ENCODE results near the gene TSPAN16. TPM values are rescaled to one million over a fixed set of nuclear protein-coding genes. Genes with fewer than 3 reads are reported as not detected.

Gene TSPAN16, protein sequence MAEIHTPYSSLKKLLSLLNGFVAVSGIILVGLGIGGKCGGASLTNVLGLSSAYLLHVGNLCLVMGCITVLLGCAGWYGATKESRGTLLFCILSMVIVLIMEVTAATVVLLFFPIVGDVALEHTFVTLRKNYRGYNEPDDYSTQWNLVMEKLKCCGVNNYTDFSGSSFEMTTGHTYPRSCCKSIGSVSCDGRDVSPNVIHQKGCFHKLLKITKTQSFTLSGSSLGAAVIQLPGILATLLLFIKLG
- polyA plus RNA-seq (ENCODE audit: low read depth in 6 of 6): not detected

DNA sequence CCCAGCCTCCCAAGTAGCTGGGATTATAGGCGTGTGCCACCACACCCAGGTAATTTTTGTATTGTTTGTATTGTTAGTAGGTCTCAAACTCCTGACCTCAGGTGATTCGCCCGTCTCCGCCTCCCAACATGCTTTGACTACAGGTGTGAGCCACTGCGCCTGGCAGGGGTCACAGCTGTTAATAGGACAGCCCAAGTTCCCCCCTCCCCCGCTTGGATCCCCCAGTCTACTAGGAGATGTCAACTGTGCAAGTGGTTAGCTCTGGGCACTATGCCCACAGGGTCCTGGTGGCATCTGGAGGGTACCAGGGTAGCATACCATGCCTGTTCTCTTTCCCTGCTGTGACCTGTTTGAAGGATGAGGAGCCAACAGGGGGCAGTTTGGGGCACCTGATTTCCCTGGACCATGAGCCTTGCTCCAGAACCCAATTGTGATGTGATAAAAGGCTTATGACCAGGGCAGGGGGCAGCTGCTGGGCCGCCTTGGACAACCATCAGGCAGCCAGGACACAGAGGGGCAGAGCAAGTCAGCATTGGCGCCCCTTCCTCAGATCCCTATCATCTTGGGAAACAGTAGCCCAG is at the start of gene TSPAN16:
Gene TSPAN16, plus strand, starts transcription at position 496 of the 581 bp plus-strand sequence. CDS start 138 bp downstream, outside the sequence.
- peaks cover 0 to 28% (median 4%) of the 10 kb centered on the region in 3 donors for H3K27me3 Mint-ChIP-seq
- H3K4me3 Mint-ChIP-seq: peak within 1 kb of the TSS in 1 of 8 donors; percentile 16
- no peaks in the 10 kb centered on the region for H3K36me3 Mint-ChIP-seq
- peaks cover 5 to 9% (median 8%) of the 10 kb centered on the region in 3 donors for H3K4me1 Mint-ChIP-seq
- no peak for DNase-seq
- no peak within 1 kb of the TSS for H3K27ac Mint-ChIP-seq
- no peak for ATAC-seq (ENCODE audit: low read depth in 2 of 2)
- H3K9me3 Mint-ChIP-seq: peaks cover 0 to 1% (median 0%) of the 10 kb centered on the region in 7 donors

DNA sequence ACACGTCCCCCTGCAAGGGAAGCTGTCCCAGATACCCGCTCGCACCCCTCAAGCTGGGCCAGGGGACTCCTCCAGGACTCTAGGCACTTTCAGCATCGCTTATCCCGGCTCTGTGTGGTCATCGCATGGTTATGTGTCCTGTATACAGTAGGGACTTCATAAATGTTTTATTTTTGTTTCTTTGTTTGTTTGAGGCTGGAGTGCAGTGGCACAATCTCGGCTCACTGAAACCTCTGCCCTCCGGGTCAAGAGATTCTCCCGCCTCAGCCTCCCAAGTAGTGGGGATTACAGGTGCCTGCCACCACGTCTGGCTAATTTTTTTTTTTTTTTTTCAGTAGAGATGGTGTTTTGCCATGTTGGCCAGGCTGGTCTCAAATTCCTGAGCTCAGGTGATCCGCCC is 49.0 kb upstream of the TSPAN16 start:
- no peaks in the 10 kb centered on the region for H3K36me3 Mint-ChIP-seq
- H3K27me3 Mint-ChIP-seq: peaks cover 0 to 21% (median 8%) of the 10 kb centered on the region in 3 donors

DNA sequence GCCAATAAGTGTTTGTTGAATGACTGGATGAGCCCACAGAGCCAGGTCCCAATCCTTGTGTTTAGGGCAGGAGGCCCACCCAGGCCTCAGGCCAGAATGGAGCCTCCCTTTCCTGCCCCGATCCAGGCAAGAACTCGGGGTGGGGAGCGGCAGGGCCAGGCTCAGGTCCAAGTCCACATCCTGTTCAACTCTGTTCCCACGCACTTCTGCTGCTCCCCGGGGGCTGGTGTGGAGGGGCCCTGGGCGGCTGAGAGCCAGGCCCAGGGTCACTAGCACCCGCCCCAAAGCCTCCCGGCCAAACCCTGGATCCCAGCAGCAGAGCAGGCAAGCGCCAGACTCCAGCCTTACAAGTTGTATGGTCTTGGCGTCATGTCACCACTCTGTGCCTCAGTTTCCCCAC is 48.6 kb upstream of the TSPAN16 start:
- Mint-ChIP-seq H3K4me3 (no peak overlapping the region), H3K27me3 (peaks cover 0 to 18% (median 8%) of the 10 kb centered on the region in 3 donors), H3K36me3 (no peaks in the 10 kb centered on the region), H3K27ac (no peak overlapping the region), H3K4me1 (peaks cover 0 to 7% (median 6%) of the 10 kb centered on the region in 3 donors), H3K9me3 (no peaks in the 10 kb centered on the region)
- ATAC-seq (ENCODE audit: low read depth in 2 of 2): no peak
- no peak for DNase-seq

More for the DNA sequence above, 49.0 kb upstream of the TSPAN16 start:
- no peak for ATAC-seq (ENCODE audit: low read depth in 2 of 2)
- peak overlapping the region in 1 of 6 donors; percentile 36 for H3K27ac Mint-ChIP-seq
- no peaks in the 10 kb centered on the region for H3K9me3 Mint-ChIP-seq
- DNase-seq: no peak
- H3K4me1 Mint-ChIP-seq: peaks cover 0 to 7% (median 6%) of the 10 kb centered on the region in 3 donors
- no peak overlapping the region for H3K4me3 Mint-ChIP-seq

DNA sequence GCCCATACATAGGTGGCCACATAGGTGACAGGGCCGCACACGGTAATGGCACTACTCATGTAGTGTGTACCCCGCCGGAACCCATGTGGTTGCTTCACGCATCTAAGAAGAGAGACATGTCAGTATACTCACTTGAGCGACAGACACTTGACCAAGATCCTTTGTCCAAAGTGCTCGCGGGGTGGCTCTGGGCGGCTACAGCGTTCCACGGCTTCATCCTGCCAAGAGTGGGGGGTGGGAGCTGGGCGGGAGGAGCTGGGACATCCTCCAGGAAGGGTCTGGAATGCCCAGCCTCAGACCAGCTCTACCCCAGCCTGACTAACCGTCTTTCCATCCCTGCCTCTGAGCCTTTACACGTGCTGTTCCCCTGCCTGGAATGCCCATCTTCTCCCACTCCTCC is 48.0 kb upstream of the TSPAN16 start:
- no peaks in the 10 kb centered on the region for H3K9me3 Mint-ChIP-seq
- DNase-seq (no peak), ATAC-seq (ENCODE audit: low read depth in 2 of 2) (no peak)
- no peak overlapping the region for H3K4me3 Mint-ChIP-seq
- H3K4me1 Mint-ChIP-seq: peaks cover 0 to 7% (median 6%) of the 10 kb centered on the region in 3 donors
- H3K27me3 Mint-ChIP-seq: peaks cover 0 to 13% (median 8%) of the 10 kb centered on the region in 3 donors
- no peaks in the 10 kb centered on the region for H3K36me3 Mint-ChIP-seq
- H3K27ac Mint-ChIP-seq: no peak overlapping the region

DNA sequence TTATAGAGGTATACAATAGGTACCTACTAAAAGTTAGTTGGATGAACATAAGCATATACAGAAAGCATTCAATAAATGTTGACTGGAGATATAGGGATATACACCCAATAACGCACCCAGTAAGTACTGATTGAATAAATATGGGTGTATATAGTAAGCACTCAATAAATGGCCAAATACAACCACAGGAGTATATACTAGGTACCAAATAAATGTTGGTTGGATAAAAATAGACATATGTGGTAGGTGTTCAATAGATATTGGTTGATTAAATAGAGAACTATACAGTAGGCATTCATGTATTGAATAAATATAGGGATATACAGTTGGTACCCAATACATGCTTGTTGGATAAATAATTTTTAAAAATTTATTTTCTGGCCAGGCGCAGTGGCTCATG is 47.1 kb upstream of the TSPAN16 start:
- Mint-ChIP-seq H3K27ac (no peak overlapping the region), H3K36me3 (no peaks in the 10 kb centered on the region), H3K4me1 (peaks cover 0 to 1% (median 1%) of the 10 kb centered on the region in 3 donors), H3K27me3 (peaks cover 0 to 9% (median 8%) of the 10 kb centered on the region in 3 donors), H3K9me3 (no peaks in the 10 kb centered on the region), H3K4me3 (no peak overlapping the region)
- ATAC-seq (ENCODE audit: low read depth in 2 of 2) (no peak), DNase-seq (no peak)

DNA sequence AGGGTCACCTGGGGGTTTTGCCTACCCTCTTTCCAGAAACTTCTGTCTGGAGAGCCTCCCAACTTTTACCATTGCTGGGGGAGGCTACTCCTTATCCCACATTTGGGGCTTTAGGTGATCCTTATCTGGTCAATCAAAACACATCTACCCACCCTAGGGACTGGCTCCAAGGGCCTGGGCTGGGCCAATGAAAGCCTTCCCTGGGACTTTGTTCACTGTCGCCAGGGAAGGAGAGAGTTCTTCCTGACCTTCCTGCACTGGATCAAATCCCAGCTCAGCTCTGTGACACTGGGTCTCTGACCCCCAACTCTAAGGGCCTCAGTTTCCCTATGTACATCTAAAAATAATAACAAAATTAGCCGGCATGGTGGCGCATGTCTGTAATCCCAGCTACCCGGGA is 44.7 kb upstream of the TSPAN16 start:
- DNase-seq (no peak), ATAC-seq (ENCODE audit: low read depth in 2 of 2) (no peak)
- Mint-ChIP-seq H3K9me3 (no peaks in the 10 kb centered on the region), H3K4me1 (no peaks in the 10 kb centered on the region), H3K4me3 (no peak overlapping the region), H3K27me3 (peaks cover 0 to 8% (median 6%) of the 10 kb centered on the region in 3 donors), H3K36me3 (no peaks in the 10 kb centered on the region), H3K27ac (no peak overlapping the region)

DNA sequence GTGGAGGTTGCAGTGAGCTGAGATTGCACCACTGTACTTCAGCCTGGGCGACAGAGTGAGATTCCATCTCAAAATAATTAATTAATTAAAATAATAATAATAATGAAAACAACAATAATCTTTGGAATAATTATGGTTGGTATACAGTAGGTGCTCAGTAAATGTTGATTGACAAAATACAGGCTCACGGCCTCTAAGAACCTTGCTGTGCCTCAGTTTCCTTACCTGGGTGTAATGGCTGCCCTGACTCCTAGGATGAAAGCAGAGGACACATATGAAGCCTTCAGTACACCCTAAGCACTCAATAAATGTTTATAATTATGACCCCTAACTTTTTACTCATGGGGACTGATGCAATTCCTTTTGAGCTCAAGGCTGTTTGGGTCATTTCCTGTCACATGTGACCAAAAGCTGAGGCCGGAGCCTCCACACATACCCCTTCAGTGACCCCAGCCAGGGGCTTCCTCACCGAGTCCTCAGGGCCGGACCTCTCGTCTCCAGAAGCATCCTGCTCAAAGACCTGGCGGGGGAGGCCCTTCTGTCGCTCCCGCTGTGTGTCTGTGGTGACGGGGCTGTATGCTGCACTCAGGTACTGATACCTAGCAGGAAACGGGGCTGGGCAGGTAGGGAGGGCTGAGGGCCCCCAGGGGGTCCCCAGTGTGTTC is 44.2 kb upstream of the TSPAN16 start:
- ATAC-seq (ENCODE audit: low read depth in 2 of 2) (no peak), DNase-seq (no peak)
- Mint-ChIP-seq H3K9me3 (no peaks in the 10 kb centered on the region), H3K36me3 (no peaks in the 10 kb centered on the region), H3K4me3 (no peak overlapping the region), H3K27ac (no peak overlapping the region), H3K27me3 (peaks cover 0 to 3% (median 2%) of the 10 kb centered on the region in 3 donors), H3K4me1 (no peaks in the 10 kb centered on the region)

DNA sequence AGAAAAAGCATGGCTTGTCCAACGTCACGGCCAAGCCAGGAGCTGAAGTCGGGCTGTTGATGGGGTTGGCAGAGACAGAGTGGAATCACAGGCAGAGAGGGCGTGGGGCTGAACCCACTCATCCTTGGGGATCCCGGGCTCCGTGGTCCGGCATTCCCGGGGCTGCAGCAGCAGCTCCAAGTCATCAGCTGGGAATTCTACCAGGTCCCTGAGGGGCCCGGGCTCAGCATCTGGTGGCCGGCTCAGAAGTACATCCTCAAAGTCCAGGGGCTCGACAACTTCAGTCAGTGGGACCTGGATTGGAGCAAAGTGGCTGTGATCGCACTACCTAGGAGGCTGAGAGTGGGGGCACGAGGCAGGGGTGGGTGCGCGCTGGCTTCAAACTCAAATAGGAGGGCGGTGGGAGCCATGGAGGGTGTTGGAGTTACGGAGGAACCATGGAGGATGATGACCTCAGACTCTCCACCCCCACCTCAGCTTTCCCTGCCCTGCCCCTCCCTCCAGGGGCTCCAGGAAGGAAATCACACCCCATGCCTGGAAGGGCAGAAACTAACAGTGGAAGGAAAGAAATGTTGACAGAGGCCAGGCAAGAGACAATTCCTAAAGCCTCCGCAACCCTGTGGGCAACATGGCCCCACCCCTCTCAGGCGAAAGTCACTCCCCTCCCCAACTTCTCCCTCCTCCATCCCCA is 43.1 kb upstream of the TSPAN16 start:
- no peak for ATAC-seq (ENCODE audit: low read depth in 2 of 2)
- Mint-ChIP-seq H3K4me3 (no peak overlapping the region), H3K9me3 (no peaks in the 10 kb centered on the region)

DNA sequence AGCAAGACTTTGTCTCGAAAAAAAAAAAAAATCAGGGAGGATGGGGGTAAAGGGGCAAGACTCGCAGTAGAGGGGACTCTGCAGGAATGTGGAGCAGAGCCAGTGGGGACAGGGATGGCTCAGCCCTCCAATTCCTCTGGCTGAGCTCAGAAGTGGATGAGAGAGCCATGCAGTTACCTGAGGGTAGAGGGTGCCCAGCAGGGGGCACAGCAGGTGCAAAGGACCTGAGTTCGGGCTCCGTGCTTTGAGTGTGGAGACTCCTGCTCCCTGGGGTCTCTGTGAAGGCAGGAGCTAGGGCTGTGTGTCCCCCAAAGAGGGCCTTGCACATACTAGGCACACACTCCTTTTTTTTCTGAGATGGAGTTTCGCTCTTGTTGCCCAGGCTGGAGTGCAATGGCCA is 41.3 kb upstream of the TSPAN16 start:
- H3K27ac Mint-ChIP-seq: peak overlapping the region in 1 of 6 donors; percentile 64
- H3K4me3 Mint-ChIP-seq: no peak overlapping the region
- H3K27me3 Mint-ChIP-seq: peaks cover 0 to 11% (median 0%) of the 10 kb centered on the region in 3 donors
- DNase-seq (no peak), ATAC-seq (ENCODE audit: low read depth in 2 of 2) (no peak)
- no peaks in the 10 kb centered on the region for H3K9me3 Mint-ChIP-seq
- H3K4me1 Mint-ChIP-seq: no peaks in the 10 kb centered on the region
- no peaks in the 10 kb centered on the region for H3K36me3 Mint-ChIP-seq

More for the DNA sequence above, 43.1 kb upstream of the TSPAN16 start:
- Mint-ChIP-seq H3K36me3 (no peaks in the 10 kb centered on the region), H3K27me3 (peaks cover 0 to 2% (median 0%) of the 10 kb centered on the region in 3 donors), H3K4me1 (no peaks in the 10 kb centered on the region), H3K27ac (no peak overlapping the region)
- DNase-seq: no peak

DNA sequence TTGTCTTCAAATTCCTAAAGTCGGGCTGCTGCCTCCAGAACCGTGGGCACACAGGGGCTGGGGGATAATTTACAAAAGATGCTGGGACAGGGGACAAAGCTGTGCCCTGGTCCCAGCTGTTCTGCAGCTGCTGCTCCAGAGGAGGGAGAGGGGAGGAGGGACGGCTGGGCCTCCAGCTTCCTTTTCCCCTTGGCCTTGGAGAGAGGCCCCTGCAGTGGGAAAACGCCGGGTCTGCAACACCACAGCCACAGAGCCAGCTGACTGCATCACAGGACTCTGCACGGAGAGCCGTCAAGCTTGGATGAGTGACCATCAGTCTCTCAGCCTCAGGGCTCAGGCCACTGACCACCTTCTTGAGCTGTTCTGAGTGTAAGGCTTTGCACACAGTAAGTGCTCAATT is 39.8 kb upstream of the TSPAN16 start:
- Mint-ChIP-seq H3K27me3 (peaks cover 0 to 15% (median 4%) of the 10 kb centered on the region in 3 donors), H3K4me1 (peaks cover 0 to 5% (median 0%) of the 10 kb centered on the region in 3 donors), H3K4me3 (no peak overlapping the region), H3K36me3 (no peaks in the 10 kb centered on the region), H3K9me3 (peaks cover 0 to 3% (median 0%) of the 10 kb centered on the region in 7 donors), H3K27ac (no peak overlapping the region)
- no peak for ATAC-seq (ENCODE audit: low read depth in 2 of 2)
- no peak for DNase-seq

DNA sequence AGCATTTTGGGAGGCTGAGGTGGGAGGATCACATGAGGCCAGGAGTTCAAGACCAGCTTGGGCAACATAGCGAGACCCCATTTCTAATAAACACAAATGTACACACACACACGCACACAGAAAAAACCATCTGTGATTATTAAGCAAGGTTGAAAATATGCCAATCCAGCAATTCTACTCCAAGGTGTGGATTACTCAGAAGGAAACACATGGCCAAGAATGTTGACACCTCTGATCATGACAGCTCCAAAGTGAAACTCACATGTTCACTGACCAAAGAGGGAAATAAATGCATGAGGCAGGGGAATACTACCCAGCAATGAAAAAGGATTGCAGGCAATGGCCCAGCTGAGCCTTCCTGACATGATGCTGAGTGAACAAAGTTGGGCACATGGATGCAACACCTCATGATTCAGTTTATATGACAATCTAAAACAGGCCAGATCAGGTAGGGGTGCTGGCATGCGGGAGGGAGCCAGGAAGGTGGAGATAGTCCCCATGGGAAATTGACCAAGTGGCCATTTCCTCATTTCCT is 38.0 kb upstream of the TSPAN16 start:
- peak overlapping the region in 1 of 8 donors; percentile 47 for H3K4me3 Mint-ChIP-seq
- peaks cover 0 to 3% (median 0%) of the 10 kb centered on the region in 7 donors for H3K9me3 Mint-ChIP-seq
- DNase-seq (no peak), ATAC-seq (ENCODE audit: low read depth in 2 of 2) (no peak)
- H3K27ac Mint-ChIP-seq: no peak overlapping the region
- peaks cover 0 to 10% (median 0%) of the 10 kb centered on the region in 3 donors for H3K4me1 Mint-ChIP-seq
- H3K36me3 Mint-ChIP-seq: no peaks in the 10 kb centered on the region
- peaks cover 0 to 22% (median 4%) of the 10 kb centered on the region in 3 donors for H3K27me3 Mint-ChIP-seq

DNA sequence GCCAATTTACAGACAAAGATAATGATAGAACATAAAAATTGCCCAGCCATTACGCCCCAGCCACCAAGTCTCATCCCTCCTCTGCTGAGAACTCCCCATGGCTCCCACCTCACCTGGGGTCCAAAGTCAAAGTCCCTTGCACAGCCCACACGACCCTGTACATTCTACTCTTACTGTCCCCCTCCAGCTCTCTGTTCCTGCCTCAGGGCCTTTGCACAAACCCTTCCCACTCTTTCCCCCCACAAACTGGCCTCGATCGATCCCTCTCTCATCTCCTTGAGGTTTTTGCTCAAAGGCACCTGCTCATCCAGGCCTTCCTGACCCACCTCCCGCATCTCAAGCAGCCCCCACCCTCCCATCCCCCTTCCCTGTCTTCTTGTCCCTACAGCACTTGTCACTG is 35.0 kb upstream of the TSPAN16 start:
- peak overlapping the region in 1 of 6 donors; percentile 15 for H3K27ac Mint-ChIP-seq
- DNase-seq (no peak), ATAC-seq (ENCODE audit: low read depth in 2 of 2) (no peak)
- peaks cover 0 to 13% (median 4%) of the 10 kb centered on the region in 3 donors for H3K4me1 Mint-ChIP-seq
- H3K4me3 Mint-ChIP-seq: peak overlapping the region; percentile 52 to 89 (median 76)
- H3K36me3 Mint-ChIP-seq: no peaks in the 10 kb centered on the region
- peaks cover 8 to 46% (median 13%) of the 10 kb centered on the region in 3 donors for H3K27me3 Mint-ChIP-seq
- H3K9me3 Mint-ChIP-seq: peaks cover 0 to 3% (median 0%) of the 10 kb centered on the region in 7 donors

DNA sequence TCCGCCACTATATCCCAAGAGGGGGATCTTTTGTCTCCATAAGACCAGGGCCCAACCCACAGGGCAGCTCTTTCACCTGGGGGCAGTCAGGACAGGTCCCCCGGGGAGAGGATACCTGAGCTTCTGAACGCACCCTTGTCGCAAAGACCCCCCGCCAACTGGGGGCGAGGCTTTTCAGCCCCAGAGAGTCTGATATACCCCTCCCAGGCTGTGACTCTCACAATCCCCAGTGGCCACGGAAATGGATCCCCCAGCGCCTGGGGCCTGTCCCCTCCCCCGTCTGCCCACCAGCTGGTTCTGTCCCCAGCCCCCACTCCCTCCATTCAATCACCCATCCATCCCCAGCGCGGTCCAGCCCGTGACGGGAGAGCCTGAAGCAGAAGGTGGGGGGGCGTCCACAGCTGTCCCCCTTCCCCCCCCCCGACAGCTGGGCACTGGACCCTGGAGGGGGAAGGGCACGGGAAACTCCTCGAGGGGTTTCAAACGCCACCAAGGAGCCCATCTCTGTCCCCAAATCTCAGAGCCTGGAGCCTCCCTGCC is 34.5 kb upstream of the TSPAN16 start:
- Mint-ChIP-seq H3K27ac (no peak overlapping the region), H3K9me3 (peaks cover 0 to 3% (median 0%) of the 10 kb centered on the region in 7 donors), H3K27me3 (peaks cover 8 to 51% (median 18%) of the 10 kb centered on the region in 3 donors), H3K4me1 (peaks cover 0 to 13% (median 4%) of the 10 kb centered on the region in 3 donors), H3K36me3 (no peaks in the 10 kb centered on the region), H3K4me3 (peak overlapping the region; percentile 75 to 89 (median 80))
- ATAC-seq (ENCODE audit: low read depth in 2 of 2): peak in 1 of 2 donors; percentile 18
- no peak for DNase-seq
